Amniotic stem cell (primary cell): Measurements from ENCODE around the gene PAK4.
"Not testable (repeated sequence)": the region's sequence is repeated elsewhere in the genome, so short reads cannot be mapped to it uniquely, and the experiment has no call there.

Source experiments
- DNase-seq: peaks from one replicate; lab custom pipeline; 2025; lab: John Stamatoyannopoulos, UW

The PAK4 gene

GRCh38 chr19:39130337-39131254, 5.0 kb downstream of the PAK4 start:
- DNase-seq: no peak

GRCh38 chr19:39131255-39131755, 5.7 kb downstream of the PAK4 start:
- no peak for DNase-seq

GRCh38 chr19:39132344-39132969, 6.9 kb downstream of the PAK4 start:
- no peak for DNase-seq

- no peak for DNase-seq
Measured at GRCh38 chr19:39133431-39134270, 8.1 kb downstream of the PAK4 start.

- no peak for DNase-seq
Measured at GRCh38 chr19:39135701-39136100, 10.1 kb downstream of the PAK4 start.

- DNase-seq: no peak
Measured at GRCh38 chr19:39136225-39136940, 10.8 kb downstream of the PAK4 start.

- no peak for DNase-seq
Measured at GRCh38 chr19:39137131-39137530, 11.5 kb downstream of the PAK4 start.

- no peak for DNase-seq
Measured at GRCh38 chr19:39138221-39139211, 12.9 kb downstream of the PAK4 start.

GRCh38 chr19:39139305-39139874, 13.8 kb downstream of the PAK4 start:
- DNase-seq: no peak

- no peak for DNase-seq
Measured at GRCh38 chr19:39139971-39140453, 14.4 kb downstream of the PAK4 start.

- no peak for DNase-seq
Measured at GRCh38 chr19:39140594-39140993, 15.0 kb downstream of the PAK4 start.

- no peak for DNase-seq
Measured at GRCh38 chr19:39141929-39142328, 16.3 kb downstream of the PAK4 start.

GRCh38 chr19:39142630-39143029, 17.0 kb downstream of the PAK4 start:
- no peak for DNase-seq

GRCh38 chr19:39143757-39144289, 18.2 kb downstream of the PAK4 start:
- DNase-seq: not testable (repeated sequence)

- no peak for DNase-seq
Measured at GRCh38 chr19:39144290-39145071, 18.9 kb downstream of the PAK4 start.

GRCh38 chr19:39145180-39145953, 19.8 kb downstream of the PAK4 start:
- no peak for DNase-seq

GRCh38 chr19:39146091-39146490, 20.5 kb downstream of the PAK4 start:
- DNase-seq: no peak
